NOMO-1 treated with dmso at 0.1 percent for 144 hours (cell line): Measurements from ENCODE around the gene KIRREL3.

Source experiments
- DNase-seq: peaks from one replicate; lab custom pipeline; 2025; ENCODE audit not compliant: unreplicated experiment; lab: John Stamatoyannopoulos, UW

KIRREL3 gene

GRCh38 chr11:126797457-126798169 lies 203.0 kb downstream of the KIRREL3 start:
- DNase-seq: no peak

GRCh38 chr11:126793596-126793995 lies 207.0 kb downstream of the KIRREL3 start:
- no peak for DNase-seq

GRCh38 chr11:126791991-126792390 lies 208.6 kb downstream of the KIRREL3 start:
- DNase-seq: no peak

- no peak for DNase-seq
These were observed 209.1 kb downstream of the KIRREL3 start for GRCh38 chr11:126791446-126791845.

GRCh38 chr11:126790550-126791081 lies 210.0 kb downstream of the KIRREL3 start:
- DNase-seq: no peak

- DNase-seq: no peak
These were observed 217.8 kb downstream of the KIRREL3 start for GRCh38 chr11:126782810-126783209.

- no peak for DNase-seq
These were observed 218.6 kb downstream of the KIRREL3 start for GRCh38 chr11:126781942-126782341.

GRCh38 chr11:126776119-126776518 lies 224.5 kb downstream of the KIRREL3 start:
- DNase-seq: no peak

- DNase-seq: no peak
These were observed 228.3 kb downstream of the KIRREL3 start for GRCh38 chr11:126772267-126772666.

- DNase-seq: no peak
These were observed 231.9 kb downstream of the KIRREL3 start for GRCh38 chr11:126768702-126769101.

- no peak for DNase-seq
These were observed 234.1 kb downstream of the KIRREL3 start for GRCh38 chr11:126766440-126766839.

GRCh38 chr11:126765196-126765595 lies 235.4 kb downstream of the KIRREL3 start:
- DNase-seq: no peak

GRCh38 chr11:126764231-126764630 lies 236.3 kb downstream of the KIRREL3 start:
- no peak for DNase-seq

- no peak for DNase-seq
These were observed 243.7 kb downstream of the KIRREL3 start for GRCh38 chr11:126756855-126757254.

- no peak for DNase-seq
These were observed 244.1 kb downstream of the KIRREL3 start for GRCh38 chr11:126756421-126756820.

- DNase-seq: no peak
These were observed 245.0 kb downstream of the KIRREL3 start for GRCh38 chr11:126755526-126755925.

- no peak for DNase-seq
These were observed 245.8 kb downstream of the KIRREL3 start for GRCh38 chr11:126754591-126755426.

GRCh38 chr11:126753990-126754389 lies 246.6 kb downstream of the KIRREL3 start:
- no peak for DNase-seq

GRCh38 chr11:126751242-126751641 lies 249.3 kb downstream of the KIRREL3 start:
- no peak for DNase-seq

GRCh38 chr11:126748793-126749192 lies 251.8 kb downstream of the KIRREL3 start:
- DNase-seq: no peak

- no peak for DNase-seq
These were observed 252.3 kb downstream of the KIRREL3 start for GRCh38 chr11:126748100-126748791.
